Ramos (cell line): ENCODE results near the gene ZNF454.

Experiments used
- in situ Hi-C: fragments of 300-500 bp; cut with MboI; formaldehyde crosslinking; loops from one replicate; pipeline ENCODE4 v1.14.3; 2022; ENCODE audit warnings: low sequenced_read_pairs; ENCODE audit not compliant: unreplicated experiment

The ZNF454 gene

DNA sequence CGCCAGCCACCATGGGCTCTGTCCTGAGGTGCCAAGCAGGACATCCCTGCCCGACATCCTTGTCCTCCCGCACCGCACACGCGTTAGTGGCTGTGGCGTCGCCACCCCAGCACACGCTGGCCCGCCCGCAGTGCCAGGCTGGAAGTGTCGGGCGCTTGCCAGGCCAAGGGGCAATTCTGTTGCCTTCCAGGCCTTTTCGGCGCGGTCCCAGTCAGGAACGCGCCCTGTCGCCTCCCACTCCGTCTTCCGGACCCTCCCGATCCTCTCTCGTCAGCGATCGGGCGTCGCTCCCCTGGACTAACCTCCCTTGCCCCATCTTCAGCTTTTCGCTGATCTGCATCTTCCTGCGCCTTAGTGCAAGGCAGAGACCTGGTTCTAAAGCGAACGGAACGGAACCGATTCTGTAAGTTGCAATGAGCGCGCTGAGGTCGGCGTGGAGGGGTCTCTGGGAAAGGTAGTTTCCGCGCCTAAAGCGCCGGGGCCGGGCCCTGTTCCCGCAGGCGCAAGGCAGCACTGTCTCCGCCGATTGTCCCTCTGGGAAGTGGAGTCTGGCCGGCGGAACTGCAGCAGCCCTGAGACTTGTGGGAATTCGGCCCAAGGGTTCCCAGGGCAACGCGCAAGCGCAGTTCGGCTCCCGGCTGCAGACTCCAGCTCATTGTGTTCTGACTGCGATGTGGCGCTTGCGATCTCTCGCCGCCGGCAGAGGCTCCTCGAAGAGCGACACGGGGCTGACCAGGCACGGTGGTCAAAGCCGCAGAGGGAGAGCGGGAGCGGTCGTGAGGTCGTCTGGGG is at the start of gene ZNF454:
ZNF454 (plus strand) TSS at position 630 of the 792 bp plus-strand sequence. CDS start 1,594 bp downstream, outside the sequence.
- in situ Hi-C loops: no loop called here

DNA sequence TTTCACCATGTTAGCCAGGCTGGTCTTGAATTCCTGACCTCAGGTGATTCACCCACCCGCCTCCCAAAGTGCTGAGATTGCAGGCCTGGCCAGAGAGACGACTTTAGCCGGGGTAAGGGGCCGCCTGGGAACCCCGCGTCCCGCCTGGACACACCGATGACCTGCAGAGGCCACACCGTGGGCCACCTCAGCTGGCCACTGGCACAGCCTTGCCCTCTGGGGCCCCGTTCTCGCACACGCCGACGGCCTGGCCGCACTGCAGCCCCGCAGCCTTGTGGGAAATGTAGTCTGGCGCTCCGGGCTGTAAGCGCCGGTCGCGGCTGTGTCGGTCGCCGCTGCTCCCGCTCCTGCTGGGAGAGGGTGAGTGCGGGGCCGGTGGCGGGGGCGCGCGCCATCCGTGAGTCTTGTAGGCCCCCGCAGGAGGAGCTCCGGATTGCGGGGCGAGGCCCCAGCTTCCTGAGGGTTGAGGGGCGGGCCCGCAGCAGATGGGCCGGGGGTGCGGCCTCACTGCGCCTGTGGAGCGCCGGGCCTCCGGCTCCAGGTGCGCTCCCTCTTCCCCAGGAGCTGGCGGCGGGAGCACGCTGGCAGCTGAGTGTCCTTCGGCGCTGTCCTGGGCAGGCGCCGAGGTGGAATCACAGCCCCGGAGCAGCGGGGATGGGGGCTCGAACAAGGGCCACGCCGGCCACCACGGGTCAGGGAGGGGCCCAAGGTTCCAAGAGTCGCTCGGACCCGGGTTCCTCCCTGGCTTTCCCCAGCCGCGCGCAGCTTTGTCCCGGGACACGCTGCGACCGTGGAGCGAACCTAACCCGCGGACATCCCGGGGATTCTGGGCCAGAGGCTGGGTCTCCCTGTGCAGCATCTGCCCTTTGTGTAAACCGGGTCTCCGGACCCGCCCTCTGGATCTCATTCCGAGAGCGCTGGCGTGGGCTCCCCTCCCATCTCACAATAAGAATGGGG is 45.1 kb upstream of the ZNF454 start, which contains the start of gene ZFP2:
ZFP2 (plus strand) TSS at position 299 of the 957 bp plus-strand sequence. CDS start 35,401 bp downstream, outside the sequence.
- in situ Hi-C loops: no loop called here

GRCh38 chr5:178899289-178899688 is 41.7 kb upstream of the ZNF454 start:
- in situ Hi-C loops: no loop called here

GRCh38 chr5:178902849-178903248 is 38.1 kb upstream of the ZNF454 start:
- in situ Hi-C loops: no loop called here

- in situ Hi-C loops: no loop called here
Observed at GRCh38 chr5:178931846-178932760, 8.9 kb upstream of the ZNF454 start.

DNA sequence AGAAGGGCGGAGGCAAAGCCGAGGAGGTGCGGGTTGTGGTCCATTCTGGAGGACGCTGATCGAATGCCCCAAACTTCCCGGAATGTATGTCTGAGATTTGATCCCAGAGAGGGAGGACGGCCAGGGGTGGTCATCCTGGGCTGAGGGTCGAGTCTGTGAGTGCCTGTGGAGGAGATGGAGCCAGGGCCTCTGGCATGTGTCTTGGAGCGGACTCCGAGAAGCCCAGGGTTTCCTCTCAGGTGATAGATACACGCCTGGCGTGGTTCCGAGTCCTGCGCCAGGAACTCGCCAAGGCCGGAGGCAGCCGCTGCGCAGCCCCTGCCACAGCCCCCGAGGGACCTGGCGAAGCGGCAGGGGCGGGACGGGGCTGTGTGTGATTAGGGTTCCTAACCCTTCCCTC is 363 bp downstream of the ZNF454 start:
- in situ Hi-C loops: no loop called here

- in situ Hi-C loops: no loop called here
Observed at GRCh38 chr5:178965465-178966055, 24.6 kb downstream of the ZNF454 start.

DNA sequence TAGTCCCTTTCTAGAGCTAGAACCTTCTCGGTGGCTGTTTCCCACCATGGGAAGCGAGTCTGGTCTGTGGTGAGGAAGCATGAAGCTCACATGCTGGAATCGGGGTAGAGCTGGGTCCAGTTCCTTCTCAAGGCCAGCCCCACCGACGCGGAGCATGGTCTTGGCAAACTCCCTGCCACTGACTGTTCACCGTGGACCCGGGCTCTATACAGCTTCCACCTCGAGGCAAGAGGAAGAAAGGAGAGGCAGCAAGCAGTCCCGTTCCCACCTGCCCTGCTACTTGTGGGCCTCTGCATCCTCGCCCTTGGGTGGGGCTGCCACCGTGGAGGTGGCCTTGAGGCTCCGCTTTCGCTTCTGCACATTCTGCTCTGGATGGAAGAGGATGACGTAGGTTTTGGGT is 40.4 kb downstream of the ZNF454 start:
- in situ Hi-C loops: no loop called here

DNA sequence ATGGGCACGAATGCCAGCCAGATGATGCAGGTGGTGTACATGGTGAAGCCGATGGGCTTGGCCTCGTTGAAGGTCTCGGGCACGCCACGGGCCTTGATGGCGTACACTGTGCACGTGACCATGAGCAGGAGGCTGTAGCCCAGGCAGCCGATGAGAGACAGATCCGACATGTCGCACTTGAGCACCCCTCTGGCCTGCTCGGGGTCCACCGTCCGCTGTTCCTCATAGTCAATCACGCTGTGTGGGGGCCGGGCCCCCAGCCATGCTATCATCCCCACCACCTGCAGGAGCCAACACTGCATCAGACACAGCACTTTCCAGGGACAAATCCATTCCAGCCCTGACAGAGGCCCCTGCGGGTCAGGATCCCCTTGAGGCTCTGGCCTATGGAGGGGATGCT is 41.9 kb downstream of the ZNF454 start:
- in situ Hi-C loops: no loop called here

DNA sequence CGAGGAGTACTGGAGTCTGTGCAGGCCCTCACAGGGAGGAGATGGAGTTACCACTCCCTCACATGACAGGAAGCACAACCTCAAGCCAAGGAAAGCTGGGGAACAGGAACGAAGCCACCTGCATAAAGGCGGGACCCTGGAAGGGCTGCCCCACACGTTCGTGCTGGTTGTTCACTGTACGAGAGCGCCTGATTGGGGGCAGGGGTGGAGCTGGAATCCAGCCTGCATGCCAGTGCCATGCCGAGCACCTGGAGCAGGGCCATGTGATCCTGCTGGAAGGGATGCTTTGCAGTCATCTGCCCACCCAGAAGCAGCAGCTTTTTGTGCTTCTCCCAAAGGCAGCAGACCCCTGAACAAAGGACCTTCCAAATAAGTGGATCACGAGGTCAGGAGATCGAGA is 42.7 kb downstream of the ZNF454 start:
- in situ Hi-C loops: no loop called here

GRCh38 chr5:178984145-178985072 is 43.4 kb downstream of the ZNF454 start:
- in situ Hi-C loops: no loop called here

DNA sequence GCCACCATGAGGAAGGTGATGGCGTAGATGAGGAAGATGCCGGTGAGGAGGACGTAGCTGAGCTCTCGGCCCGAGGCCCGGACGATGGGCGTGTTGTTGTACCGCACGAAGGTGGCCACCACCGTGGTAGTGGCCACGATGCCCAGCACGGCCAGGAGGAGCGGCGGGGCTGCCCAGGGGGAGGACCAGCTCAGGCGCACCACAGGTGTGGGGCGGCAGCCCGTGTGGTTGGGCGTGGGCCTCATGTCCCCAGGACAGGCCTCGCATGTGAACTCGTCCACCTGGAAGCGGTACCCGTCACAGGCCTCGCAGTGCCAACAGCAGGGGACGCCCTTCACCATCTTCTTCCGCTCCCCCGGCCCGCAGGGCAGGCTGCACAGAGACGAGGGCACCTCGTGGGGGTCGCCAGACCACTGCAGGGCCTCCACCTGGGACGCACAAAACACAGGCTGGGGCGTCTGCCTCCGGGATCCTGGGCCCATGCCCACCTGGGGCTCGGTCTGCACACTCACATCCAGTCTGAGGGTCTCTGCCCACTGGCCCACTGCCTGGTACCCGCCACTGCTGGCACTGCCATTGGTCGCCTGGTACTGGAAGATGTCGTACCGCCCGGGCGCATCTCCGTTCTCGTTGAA is 45.4 kb downstream of the ZNF454 start:
- in situ Hi-C loops: no loop called here

GRCh38 chr5:178988436-178989220 is 47.6 kb downstream of the ZNF454 start:
- in situ Hi-C loops: no loop called here

- in situ Hi-C loops: no loop called here
Observed at GRCh38 chr5:178989311-178989710, 48.3 kb downstream of the ZNF454 start.

- in situ Hi-C loops: no loop called here
Observed at GRCh38 chr5:178990491-178990890, 49.5 kb downstream of the ZNF454 start.

DNA sequence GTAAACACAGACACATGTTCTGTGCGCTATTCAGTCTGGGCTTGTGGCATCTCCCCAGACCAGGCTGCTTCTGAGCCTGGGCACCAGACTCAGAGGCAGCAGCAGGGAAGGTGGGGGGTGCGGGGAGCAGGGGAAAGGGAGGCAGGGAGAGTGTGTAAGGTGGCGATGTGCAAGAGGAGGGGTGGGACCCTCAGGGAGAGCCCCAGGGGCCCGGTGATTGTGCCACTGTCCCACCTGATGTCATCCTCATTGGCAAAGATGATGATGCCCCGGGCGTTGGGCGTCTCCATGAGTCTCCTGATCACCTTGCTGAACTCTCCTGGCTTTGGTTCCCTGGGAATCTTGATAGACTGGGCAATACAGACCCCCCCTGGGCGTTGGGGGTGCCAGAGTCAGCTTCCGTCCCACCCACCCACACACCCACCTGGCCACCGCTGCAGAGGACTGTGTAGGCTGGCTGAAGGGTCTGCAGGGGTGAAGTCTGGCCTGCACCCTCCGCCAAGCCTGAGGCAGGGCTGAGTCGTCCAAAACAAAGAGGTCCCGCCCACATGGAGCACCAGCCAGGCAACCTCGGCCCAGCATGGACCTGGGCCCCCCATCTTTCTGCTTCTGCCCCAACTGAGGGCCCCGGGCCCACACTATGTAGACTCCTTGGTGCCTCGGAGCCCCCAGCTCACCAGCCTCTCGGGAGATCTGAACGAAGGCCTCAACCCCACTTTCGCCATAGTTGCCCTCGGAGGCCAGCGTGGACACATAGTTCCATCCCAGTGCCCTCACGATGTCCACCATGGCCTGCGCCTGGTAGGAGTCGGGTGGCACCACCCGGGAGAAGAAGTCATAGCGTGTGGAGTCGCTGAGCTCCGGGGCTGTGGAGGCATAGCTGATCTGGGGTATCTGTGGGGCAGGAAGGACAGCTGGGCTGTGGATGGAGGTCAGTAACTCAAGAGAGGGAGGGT is 50.5 kb downstream of the ZNF454 start:
- in situ Hi-C loops: no loop called here
